ENCODE measurements around the gene COG5. TPM values are rescaled to one million over a fixed set of nuclear protein-coding genes. Genes with fewer than 3 reads are reported as not detected.

Gene COG5
- total and polyA plus RNA-seq, 2 of the 8 experiments (the other 6 are each of a cell fraction or from before 2014, with no cell fraction given): 10.5 to 28.1 TPM

DNA sequence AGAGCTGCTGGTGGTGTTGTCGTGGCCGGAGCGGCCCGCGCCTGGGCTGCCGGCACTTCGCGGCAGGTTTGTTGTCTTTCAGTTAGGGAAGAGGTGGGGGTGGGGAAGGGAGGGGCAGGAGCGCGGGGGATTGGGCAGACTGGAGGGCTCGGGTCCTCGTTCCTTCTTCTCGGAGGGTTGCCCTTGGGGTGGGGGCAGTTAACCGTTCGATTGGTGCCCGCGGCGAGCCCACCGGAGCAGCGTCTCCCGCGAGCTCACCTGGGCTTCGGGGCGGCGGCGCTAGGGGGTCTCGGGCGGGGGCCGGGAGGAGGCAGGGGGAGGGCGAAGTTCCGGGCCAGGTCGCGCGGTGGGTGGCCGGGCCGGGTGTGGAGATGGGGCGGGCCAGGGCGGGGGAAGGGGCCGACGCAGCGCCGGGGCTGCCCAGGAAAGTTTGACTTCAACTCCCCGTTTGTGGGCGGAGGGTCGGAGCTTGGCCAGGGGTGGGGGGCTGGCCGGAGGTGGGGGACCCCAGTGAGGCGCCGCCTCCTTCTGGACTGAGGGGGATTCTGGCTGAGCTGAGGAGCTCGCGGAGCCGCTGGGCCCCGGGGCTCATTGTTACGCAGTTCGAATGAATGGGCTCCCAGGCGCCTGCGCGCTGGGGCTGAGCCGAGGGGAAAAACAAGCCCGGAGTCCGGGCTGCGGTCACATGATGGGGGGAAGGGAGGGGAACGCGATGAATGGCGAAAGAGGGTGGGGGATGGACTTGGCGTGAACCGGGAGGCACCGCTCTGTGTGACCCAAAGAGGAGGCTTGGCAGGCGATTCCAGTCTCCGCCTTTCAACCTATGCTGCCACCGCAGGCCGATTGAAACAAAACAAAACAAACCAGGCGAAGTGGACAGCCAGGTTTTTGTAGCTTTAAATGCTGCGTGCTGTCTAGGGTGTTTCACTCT lies 394.3 kb downstream of the COG5 start (continued):
- TF ChIP-seq EP300 (IDR thresholded peaks at IDR 0.05; ENCODE audit: borderline replicate concordance in 1 of 2, low read depth in 2 of 2, low read length in 2 of 2) (peak in 1 of 2 experiments; percentile 86; a peak in 1 of 3 replicates), SUZ12 (IDR thresholded peaks at IDR 0.05; ENCODE audit: low read length) (no peak), YY1 (IDR thresholded peaks at IDR 0.05; ENCODE audit: low read depth, low read length) (peak; percentile 73), POLR2A (IDR thresholded peaks at IDR 0.05; ENCODE audit: control extremely low read depth in 1 of 2, low read depth in 2 of 2, low read length in 2 of 2) (peak; percentile 73 to 88), CREB1 (IDR thresholded peaks at IDR 0.05) (peak; percentile 49), EGR1 (IDR thresholded peaks at IDR 0.05; ENCODE audit: borderline replicate concordance, low read depth, low read length) (no peak)
- TF ChIP-seq, protein P1, sequence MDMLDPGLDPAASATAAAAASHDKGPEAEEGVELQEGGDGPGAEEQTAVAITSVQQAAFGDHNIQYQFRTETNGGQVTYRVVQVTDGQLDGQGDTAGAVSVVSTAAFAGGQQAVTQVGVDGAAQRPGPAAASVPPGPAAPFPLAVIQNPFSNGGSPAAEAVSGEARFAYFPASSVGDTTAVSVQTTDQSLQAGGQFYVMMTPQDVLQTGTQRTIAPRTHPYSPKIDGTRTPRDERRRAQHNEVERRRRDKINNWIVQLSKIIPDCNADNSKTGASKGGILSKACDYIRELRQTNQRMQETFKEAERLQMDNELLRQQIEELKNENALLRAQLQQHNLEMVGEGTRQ (IDR thresholded peaks at IDR 0.05; ENCODE audit: low read length): peak; percentile 92
- TF ChIP-seq, protein P2, sequence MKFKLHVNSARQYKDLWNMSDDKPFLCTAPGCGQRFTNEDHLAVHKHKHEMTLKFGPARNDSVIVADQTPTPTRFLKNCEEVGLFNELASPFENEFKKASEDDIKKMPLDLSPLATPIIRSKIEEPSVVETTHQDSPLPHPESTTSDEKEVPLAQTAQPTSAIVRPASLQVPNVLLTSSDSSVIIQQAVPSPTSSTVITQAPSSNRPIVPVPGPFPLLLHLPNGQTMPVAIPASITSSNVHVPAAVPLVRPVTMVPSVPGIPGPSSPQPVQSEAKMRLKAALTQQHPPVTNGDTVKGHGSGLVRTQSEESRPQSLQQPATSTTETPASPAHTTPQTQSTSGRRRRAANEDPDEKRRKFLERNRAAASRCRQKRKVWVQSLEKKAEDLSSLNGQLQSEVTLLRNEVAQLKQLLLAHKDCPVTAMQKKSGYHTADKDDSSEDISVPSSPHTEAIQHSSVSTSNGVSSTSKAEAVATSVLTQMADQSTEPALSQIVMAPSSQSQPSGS (IDR thresholded peaks at IDR 0.05; ENCODE audit: low read length): 0 out of 2 replicates have a peak, but pooled peaks have one; percentile 41
